DMS153 treated with DMSO at 0.1 percent for 48 hours (cell line): ENCODE measurements around the gene FILIP1L.

Source experiments
- DNase-seq: peaks from one replicate; lab custom pipeline; 2025; ENCODE audit not compliant: unreplicated experiment; lab: John Stamatoyannopoulos, UW

FILIP1L gene

GRCh38 chr3:99929745-99930139 lies 184.6 kb downstream of the FILIP1L start:
- DNase-seq, result no peak

GRCh38 chr3:99928771-99929744 lies 185.2 kb downstream of the FILIP1L start:
- DNase-seq, result no peak

GRCh38 chr3:99927671-99928457 lies 186.4 kb downstream of the FILIP1L start:
- DNase-seq, result no peak

GRCh38 chr3:99925584-99926230 lies 188.6 kb downstream of the FILIP1L start:
- DNase-seq, result no peak

- no peak for DNase-seq
Measured at GRCh38 chr3:99923873-99924272, 190.4 kb downstream of the FILIP1L start.

GRCh38 chr3:99921986-99922385 lies 192.3 kb downstream of the FILIP1L start:
- no peak for DNase-seq

- no peak for DNase-seq
Measured at GRCh38 chr3:99921377-99921695, 193.0 kb downstream of the FILIP1L start.

- DNase-seq, result no peak
Measured at GRCh38 chr3:99920481-99921376, 193.6 kb downstream of the FILIP1L start.

GRCh38 chr3:99919694-99920093 lies 194.6 kb downstream of the FILIP1L start:
- no peak for DNase-seq

- DNase-seq, result no peak
Measured at GRCh38 chr3:99918715-99919114, 195.6 kb downstream of the FILIP1L start.

GRCh38 chr3:99915906-99916432 lies 198.3 kb downstream of the FILIP1L start:
- DNase-seq, result no peak

GRCh38 chr3:99911433-99911832 lies 202.9 kb downstream of the FILIP1L start:
- no peak for DNase-seq

- no peak for DNase-seq
Measured at GRCh38 chr3:99910752-99911290, 203.5 kb downstream of the FILIP1L start.

GRCh38 chr3:99909714-99910495 lies 204.4 kb downstream of the FILIP1L start:
- no peak for DNase-seq

GRCh38 chr3:99907959-99908544 lies 206.2 kb downstream of the FILIP1L start:
- no peak for DNase-seq

- DNase-seq, result no peak
Measured at GRCh38 chr3:99903869-99904268, 210.4 kb downstream of the FILIP1L start.

GRCh38 chr3:99902091-99902490 lies 212.2 kb downstream of the FILIP1L start:
- DNase-seq, result no peak

- DNase-seq, result no peak
Measured at GRCh38 chr3:99901200-99901926, 212.9 kb downstream of the FILIP1L start.
